G401 (cell line): ENCODE results near the gene OR2J2. TPM values are rescaled to one million over a fixed set of nuclear protein-coding genes. Genes with fewer than 3 reads are reported as not detected.
"Not testable (repeated sequence)": the region's sequence is repeated elsewhere in the genome, so short reads cannot be mapped to it uniquely, and the experiment has no call there.

Experiments used
- DNase-seq: peaks from one replicate; pipeline ENCODE4 v3.0.0-alpha.2; 2015; ENCODE audit warnings: low spot score
- in situ Hi-C: cut with HindIII; loops from 2 replicates; pipeline ENCODE4 v1.10.0; 2016; ENCODE audit warnings: low sequenced_read_pairs, mixed read lengths
- total RNA-seq: library from RNA; depleted of rRNA; stranded (reverse); fragments of >200 nt; shearing (Covaris generic); gene quantifications from 2 replicates; pipeline ENCODE4 v1.2.3, GENCODE V29; 2014; rRNA removed

OR2J2 gene
- not detected in 2 replicates for total RNA-seq

GRCh38 chr6:29170607-29171006, at the start of gene OR2J2:
Gene OR2J2, plus strand, starts transcription at chr6:29170907. Its CDS starts 2,729 bp downstream, at chr6:29173636.
- in situ Hi-C loops, DNase-seq: not testable (repeated sequence)

- no peak for DNase-seq
- in situ Hi-C loops, result no loop called here
These were observed 41.2 kb upstream of the OR2J2 start for GRCh38 chr6:29129326-29130012.

- DNase-seq, result no peak
- in situ Hi-C loops, result no loop called here
These were observed 40.1 kb upstream of the OR2J2 start for GRCh38 chr6:29130644-29131043.

- in situ Hi-C loops, result no loop called here
These were observed 39.0 kb upstream of the OR2J2 start for GRCh38 chr6:29131691-29132090.

GRCh38 chr6:29137724-29138123, 33.0 kb upstream of the OR2J2 start:
- in situ Hi-C loops, result no loop called here
- DNase-seq, result no peak

More at GRCh38 chr6:29131691-29132090, 39.0 kb upstream of the OR2J2 start:
- no peak for DNase-seq

- no peak for DNase-seq
- in situ Hi-C loops, result no loop called here
These were observed 29.1 kb upstream of the OR2J2 start for GRCh38 chr6:29141606-29142005.

GRCh38 chr6:29142309-29142708, 28.4 kb upstream of the OR2J2 start:
- no peak for DNase-seq
- in situ Hi-C loops, result no loop called here

- no peak for DNase-seq
- in situ Hi-C loops, result no loop called here
These were observed 24.5 kb upstream of the OR2J2 start for GRCh38 chr6:29146179-29146578.

GRCh38 chr6:29147074-29147473, 23.6 kb upstream of the OR2J2 start:
- DNase-seq, result no peak
- in situ Hi-C loops, result no loop called here

GRCh38 chr6:29149444-29149843, 21.3 kb upstream of the OR2J2 start:
- in situ Hi-C loops, DNase-seq: not testable (repeated sequence)

GRCh38 chr6:29153083-29153482, 17.6 kb upstream of the OR2J2 start:
- no peak for DNase-seq
- in situ Hi-C loops, result no loop called here

- in situ Hi-C loops, DNase-seq: not testable (repeated sequence)
These were observed 15.5 kb upstream of the OR2J2 start for GRCh38 chr6:29155182-29155581.

- in situ Hi-C loops, DNase-seq: not testable (repeated sequence)
These were observed 10.8 kb upstream of the OR2J2 start for GRCh38 chr6:29159922-29160321.

- in situ Hi-C loops, DNase-seq: not testable (repeated sequence)
These were observed 5.1 kb upstream of the OR2J2 start for GRCh38 chr6:29165571-29165970.

- in situ Hi-C loops, result no loop called here
- no peak for DNase-seq
These were observed 1.0 kb downstream of the OR2J2 start for GRCh38 chr6:29171736-29172135.

GRCh38 chr6:29183594-29183993, 12.9 kb downstream of the OR2J2 start:
- DNase-seq, result no peak
- in situ Hi-C loops, result no loop called here

- in situ Hi-C loops, DNase-seq: not testable (repeated sequence)
These were observed 18.0 kb downstream of the OR2J2 start for GRCh38 chr6:29188659-29189058.

- in situ Hi-C loops, result no loop called here
- DNase-seq, result no peak
These were observed 30.3 kb downstream of the OR2J2 start for GRCh38 chr6:29200767-29201662.

- no peak for DNase-seq
- in situ Hi-C loops, result no loop called here
These were observed 31.3 kb downstream of the OR2J2 start for GRCh38 chr6:29201966-29202365.

- in situ Hi-C loops, result no loop called here
- DNase-seq, result no peak
These were observed 40.8 kb downstream of the OR2J2 start for GRCh38 chr6:29211488-29211887.
